Muscle layer of colon (tissue), 2 donors: ENCODE measurements around the gene GPX7.

Source experiments
- H3K27ac ChIP-seq: one replicate; pipeline ENCODE4 v1.7.0; 2013; ENCODE audit warnings: low read depth, mild to moderate bottlenecking, low read length, moderate library complexity
- H3K27me3 ChIP-seq, 2 donors: one replicate each; pipeline ENCODE4 v1.7.0; 2013; ENCODE audit warnings: low read length in 2 of 2, mild to moderate bottlenecking in 2 of 2; ENCODE audit not compliant: insufficient read depth in 2 of 2, control insufficient read depth in 1 of 2
- H3K36me3 ChIP-seq: one replicate; pipeline ENCODE4 v1.7.0; 2013; ENCODE audit warnings: mild to moderate bottlenecking, low read length; ENCODE audit not compliant: insufficient read depth
- H3K4me1 ChIP-seq: one replicate; pipeline ENCODE4 v1.7.0; 2013; ENCODE audit warnings: mild to moderate bottlenecking, low read length; ENCODE audit not compliant: insufficient read depth
- H3K4me3 ChIP-seq, 2 donors: one replicate each; pipeline ENCODE4 v1.7.0; 2013; ENCODE audit warnings: low read length in 2 of 2, low read depth in 1 of 2, mild to moderate bottlenecking in 1 of 2, moderate library complexity in 1 of 2
- H3K9ac ChIP-seq: one replicate; pipeline ENCODE4 v1.7.0; 2013; ENCODE audit warnings: low read length
- H3K9me3 ChIP-seq: one replicate; pipeline ENCODE4 v1.7.0; 2013; ENCODE audit warnings: mild to moderate bottlenecking, low read length
- donor health status: abdominal sarcoma.
- donor health status: Adenocarcinoma of cecum.

The GPX7 gene

GRCh38 chr1:52632732-52633290 lies 30.6 kb downstream of the GPX7 start, which contains the start of gene SHISAL2A:
TSS of gene SHISAL2A (plus strand) at chr1:52633168. CDS start at chr1:52633494, 326 bp downstream.
- no peak within 1 kb of the TSS for H3K27ac ChIP-seq

GRCh38 chr1:52633291-52633754 lies 31.2 kb downstream of the GPX7 start:
- Histone ChIP-seq H3K4me3 (peak overlapping the region in 1 of 2 donors; percentile 29), H3K27me3 (peaks cover 16 to 22% of the 10 kb centered on the region in 2 donors), H3K9me3 (no peaks in the 10 kb centered on the region), H3K27ac (no peak overlapping the region), H3K9ac (no peak overlapping the region), H3K4me1 (no peaks in the 10 kb centered on the region), H3K36me3 (no peaks in the 10 kb centered on the region)

More at GRCh38 chr1:52632732-52633290, 30.6 kb downstream of the GPX7 start, which contains the start of gene SHISAL2A:
- no peaks in the 10 kb centered on the region for H3K4me1 ChIP-seq
- H3K9ac ChIP-seq = no peak within 1 kb of the TSS
- H3K9me3 ChIP-seq = no peaks in the 10 kb centered on the region
- H3K36me3 ChIP-seq = no peaks in the 10 kb centered on the region
- H3K4me3 ChIP-seq = peak within 1 kb of the TSS in 1 of 2 donors; percentile 29
- peaks cover 16 to 22% of the 10 kb centered on the region in 2 donors for H3K27me3 ChIP-seq

DNA sequence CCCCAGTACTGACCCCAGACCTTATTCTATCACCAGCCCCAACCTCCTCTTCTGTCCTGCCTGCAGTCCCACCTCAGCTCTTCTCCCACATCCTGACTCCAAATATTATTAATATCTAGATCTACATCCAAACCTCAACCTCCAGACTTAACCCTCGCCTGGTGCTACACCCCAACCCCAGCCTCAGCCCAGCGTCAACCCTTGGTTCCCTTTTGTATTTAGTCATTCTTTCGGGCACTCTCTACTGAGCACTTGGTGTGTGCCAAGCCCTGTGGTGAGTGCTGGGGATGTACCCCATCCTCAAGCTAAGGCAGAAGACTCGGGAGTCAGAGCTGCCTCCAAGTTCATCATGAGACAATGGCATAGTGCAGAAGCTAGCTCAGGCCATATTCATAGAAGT lies 31.9 kb downstream of the GPX7 start:
- no peaks in the 10 kb centered on the region for H3K9me3 ChIP-seq

DNA sequence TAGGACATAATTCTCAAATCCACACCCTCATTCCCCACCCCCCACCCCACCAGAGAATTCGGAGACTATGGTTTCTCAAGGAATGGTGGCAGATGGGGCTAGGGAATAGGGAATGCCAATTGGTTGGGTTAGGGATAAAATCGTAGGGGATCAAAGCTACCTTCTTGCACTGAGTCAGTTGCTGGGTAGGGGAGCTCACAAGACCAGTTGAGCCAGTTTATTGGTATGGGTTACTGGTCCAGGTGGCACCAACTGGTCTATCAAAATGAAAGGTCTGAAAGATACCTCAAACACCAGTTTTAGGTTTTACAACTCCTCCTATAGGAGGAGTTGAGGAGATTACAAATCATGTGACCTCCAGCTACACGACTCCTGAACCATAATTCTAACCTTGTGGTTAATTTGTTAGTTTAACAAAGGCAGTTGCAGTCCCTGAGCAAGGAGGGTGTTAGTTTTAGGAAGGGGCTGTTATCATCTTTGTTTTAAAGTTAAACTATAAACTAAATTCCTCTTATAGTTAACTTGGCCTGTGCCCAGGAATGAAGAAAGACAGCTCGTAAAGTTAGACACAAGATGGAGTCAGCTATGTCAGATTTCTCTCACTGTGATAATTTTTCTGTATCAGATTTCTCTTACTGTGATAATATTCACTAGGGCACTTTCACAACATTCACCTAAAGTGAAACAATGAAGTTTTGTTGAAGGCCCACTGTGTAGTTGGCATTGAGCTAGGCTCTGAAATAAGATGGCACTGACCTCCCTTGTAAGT lies 33.3 kb downstream of the GPX7 start:
- Histone ChIP-seq H3K9me3 (no peaks in the 10 kb centered on the region), H3K4me1 (no peaks in the 10 kb centered on the region), H3K36me3 (no peaks in the 10 kb centered on the region), H3K9ac (no peak overlapping the region), H3K27me3 (peaks cover 16 to 22% of the 10 kb centered on the region in 2 donors), H3K27ac (no peak overlapping the region), H3K4me3 (no peak overlapping the region)

More for the DNA sequence above, 31.9 kb downstream of the GPX7 start:
- H3K27me3 ChIP-seq = peaks cover 16 to 22% of the 10 kb centered on the region in 2 donors
- no peaks in the 10 kb centered on the region for H3K36me3 ChIP-seq
- no peak overlapping the region for H3K9ac ChIP-seq
- no peaks in the 10 kb centered on the region for H3K4me1 ChIP-seq
- no peak overlapping the region for H3K27ac ChIP-seq
- H3K4me3 ChIP-seq = no peak overlapping the region

GRCh38 chr1:52636721-52637695 lies 34.8 kb downstream of the GPX7 start:
- Histone ChIP-seq H3K27me3 (peaks cover 15 to 16% of the 10 kb centered on the region in 2 donors), H3K27ac (no peak overlapping the region), H3K9ac (no peak overlapping the region), H3K36me3 (no peaks in the 10 kb centered on the region), H3K4me1 (no peaks in the 10 kb centered on the region), H3K9me3 (no peaks in the 10 kb centered on the region), H3K4me3 (no peak overlapping the region)

- Histone ChIP-seq H3K9me3 (no peaks in the 10 kb centered on the region), H3K9ac (no peak overlapping the region), H3K4me1 (no peaks in the 10 kb centered on the region), H3K27ac (no peak overlapping the region), H3K27me3 (peaks cover 7 to 9% of the 10 kb centered on the region in 2 donors), H3K36me3 (no peaks in the 10 kb centered on the region), H3K4me3 (no peak overlapping the region)
These were observed 35.8 kb downstream of the GPX7 start for GRCh38 chr1:52637946-52638345.

GRCh38 chr1:52640697-52641096 lies 38.5 kb downstream of the GPX7 start:
- no peaks in the 10 kb centered on the region for H3K27me3 ChIP-seq
- no peaks in the 10 kb centered on the region for H3K4me1 ChIP-seq
- no peaks in the 10 kb centered on the region for H3K9me3 ChIP-seq
- H3K9ac ChIP-seq = no peak overlapping the region
- H3K27ac ChIP-seq = no peak overlapping the region
- H3K36me3 ChIP-seq = no peaks in the 10 kb centered on the region
- no peak overlapping the region for H3K4me3 ChIP-seq

DNA sequence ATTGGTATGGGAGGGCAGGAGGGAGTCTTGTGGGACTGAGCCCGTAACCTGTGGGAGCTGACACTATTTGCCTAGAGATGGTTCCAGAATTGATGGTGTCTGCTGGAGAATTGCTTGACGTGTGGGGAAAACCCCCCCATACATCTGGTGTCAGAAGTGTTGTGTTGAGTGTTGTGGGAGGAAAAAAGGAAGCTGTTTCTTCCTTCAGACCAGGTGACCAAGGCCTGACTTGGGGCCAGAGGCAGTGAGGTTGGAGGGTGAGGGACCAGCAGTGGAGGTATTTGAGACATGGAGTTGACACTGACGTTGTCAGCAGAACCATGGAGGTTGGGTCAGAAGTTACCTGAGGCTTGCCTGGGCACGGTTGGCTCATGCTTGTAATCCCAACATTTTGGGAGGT lies 39.1 kb downstream of the GPX7 start:
- Histone ChIP-seq H3K4me1 (no peaks in the 10 kb centered on the region), H3K9ac (no peak overlapping the region), H3K36me3 (no peaks in the 10 kb centered on the region), H3K27ac (no peak overlapping the region), H3K4me3 (no peak overlapping the region), H3K9me3 (no peaks in the 10 kb centered on the region), H3K27me3 (no peaks in the 10 kb centered on the region)

- Histone ChIP-seq H3K27me3 (no peaks in the 10 kb centered on the region), H3K4me3 (no peak overlapping the region), H3K36me3 (no peaks in the 10 kb centered on the region), H3K27ac (no peak overlapping the region), H3K9ac (no peak overlapping the region), H3K4me1 (no peaks in the 10 kb centered on the region), H3K9me3 (no peaks in the 10 kb centered on the region)
These were observed 43.1 kb downstream of the GPX7 start for GRCh38 chr1:52645261-52645660.

GRCh38 chr1:52651904-52652303 lies 49.7 kb downstream of the GPX7 start:
- Histone ChIP-seq H3K27ac (no peak overlapping the region), H3K9ac (no peak overlapping the region), H3K4me3 (no peak overlapping the region), H3K9me3 (no peaks in the 10 kb centered on the region), H3K27me3 (no peaks in the 10 kb centered on the region), H3K36me3 (no peaks in the 10 kb centered on the region), H3K4me1 (no peaks in the 10 kb centered on the region)
